HG02623 (cell line): ENCODE data around the gene DLG2.
"Not testable (repeated sequence)": the region's sequence is repeated elsewhere in the genome, so short reads cannot be mapped to it uniquely, and the experiment has no call there.

ENCODE experiments used
- ATAC-seq: cut with Tn5 transposase; IDR thresholded peaks from one replicate; pipeline ENCODE4 v1.9.1; 2021; ENCODE audit warnings: moderate library complexity; ENCODE audit not compliant: unreplicated experiment

Gene DLG2

GRCh38 chr11:85045716-85046115, 581.4 kb downstream of the DLG2 start:
- ATAC-seq, result no peak

GRCh38 chr11:85044911-85045310, 582.2 kb downstream of the DLG2 start:
- no peak for ATAC-seq

- ATAC-seq, result no peak
Observed at GRCh38 chr11:85042361-85042760, 584.8 kb downstream of the DLG2 start.

DNA sequence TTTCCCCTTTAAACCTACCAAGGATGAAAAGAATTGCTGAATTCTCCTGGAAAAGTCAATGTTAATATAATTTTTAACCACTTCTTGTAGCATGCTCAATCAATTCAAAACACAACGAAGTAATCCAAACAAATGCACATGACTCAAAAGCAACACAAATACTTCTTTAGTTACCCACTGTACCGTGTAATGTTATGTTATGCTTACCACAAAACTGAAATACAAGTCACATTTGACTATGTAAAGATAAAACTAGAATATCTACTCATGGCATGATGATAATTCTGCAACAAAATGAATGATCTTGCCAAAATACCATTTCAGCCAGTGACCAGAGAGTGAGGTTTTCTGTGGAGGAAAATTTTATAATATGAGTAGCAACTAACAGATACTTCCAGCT, 587.0 kb downstream of the DLG2 start:
- no peak for ATAC-seq

DNA sequence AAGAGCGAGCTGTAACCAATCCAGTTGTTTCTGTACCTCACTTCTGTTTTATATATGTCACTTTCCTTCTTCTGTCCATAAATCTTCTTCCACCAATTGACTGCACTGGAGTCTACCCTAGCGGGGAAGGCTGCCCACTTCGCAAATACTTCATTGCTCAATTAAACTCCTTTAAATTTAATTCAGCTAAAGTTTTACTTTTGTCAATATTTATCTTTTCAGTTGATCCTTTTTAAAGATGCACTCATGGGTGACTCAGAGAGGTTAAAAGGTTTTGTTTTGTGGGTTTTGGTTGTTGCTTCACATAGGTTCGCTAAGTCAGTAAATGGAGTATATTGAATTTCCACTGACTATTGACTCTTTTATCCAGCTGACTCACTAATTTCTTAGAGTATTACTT, 597.2 kb downstream of the DLG2 start:
- ATAC-seq, result no peak

DNA sequence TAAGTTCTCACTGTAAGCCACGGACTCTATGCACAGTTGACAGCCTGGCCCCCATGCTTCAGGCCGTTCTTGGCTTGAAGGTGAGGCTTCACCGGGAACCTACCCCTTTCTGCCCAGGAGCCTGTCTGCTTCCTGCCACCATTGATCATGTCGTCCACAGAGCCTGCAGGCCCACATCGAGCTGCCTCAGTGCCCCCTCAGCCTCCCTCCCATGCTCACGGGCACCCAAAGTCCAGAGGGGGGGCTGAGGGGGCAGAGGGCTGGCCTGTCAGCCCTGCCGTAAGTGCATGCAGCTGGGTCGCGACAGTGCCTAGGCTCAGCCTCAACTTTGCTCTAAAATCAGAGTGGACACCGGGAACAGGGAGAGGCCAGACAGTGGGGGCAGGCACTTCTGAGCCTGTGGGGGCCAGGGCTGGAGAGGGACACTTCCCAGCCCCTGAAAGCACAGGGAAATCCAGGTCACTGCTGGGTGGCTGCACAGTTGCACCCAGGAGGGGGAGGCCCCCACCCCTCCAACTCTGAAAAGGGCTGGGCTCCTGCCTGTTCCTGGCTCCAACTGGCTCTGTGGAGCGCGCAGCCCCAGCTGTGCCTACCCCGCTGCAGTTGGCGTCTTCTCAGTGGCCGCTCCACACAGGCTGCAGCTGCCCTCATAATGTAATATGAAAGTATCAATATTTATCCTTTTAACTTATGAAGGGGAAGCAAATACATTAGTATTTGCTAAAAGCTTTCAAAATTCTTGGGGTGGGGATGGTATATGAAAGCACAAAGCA, 598.6 kb downstream of the DLG2 start:
- no peak for ATAC-seq

DNA sequence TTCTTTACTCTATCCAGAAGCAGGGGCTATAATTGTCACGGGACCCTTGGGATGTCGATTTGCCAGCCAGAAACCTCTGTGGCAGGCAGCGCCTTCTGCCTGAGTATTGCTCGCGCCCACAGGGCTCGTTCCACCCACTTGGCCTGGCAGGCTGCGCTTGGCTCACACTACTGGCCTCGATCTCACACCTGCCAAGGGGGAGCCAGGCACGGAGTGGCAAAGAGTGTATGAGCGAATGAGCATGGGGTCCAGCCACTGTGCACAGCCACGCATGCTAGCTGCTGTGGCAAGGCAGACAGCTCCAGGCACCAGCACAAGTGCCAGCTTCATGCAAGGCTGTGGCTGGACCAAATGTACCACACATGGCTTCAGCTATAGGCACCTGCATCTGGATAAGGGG, 599.8 kb downstream of the DLG2 start:
- ATAC-seq, result no peak

DNA sequence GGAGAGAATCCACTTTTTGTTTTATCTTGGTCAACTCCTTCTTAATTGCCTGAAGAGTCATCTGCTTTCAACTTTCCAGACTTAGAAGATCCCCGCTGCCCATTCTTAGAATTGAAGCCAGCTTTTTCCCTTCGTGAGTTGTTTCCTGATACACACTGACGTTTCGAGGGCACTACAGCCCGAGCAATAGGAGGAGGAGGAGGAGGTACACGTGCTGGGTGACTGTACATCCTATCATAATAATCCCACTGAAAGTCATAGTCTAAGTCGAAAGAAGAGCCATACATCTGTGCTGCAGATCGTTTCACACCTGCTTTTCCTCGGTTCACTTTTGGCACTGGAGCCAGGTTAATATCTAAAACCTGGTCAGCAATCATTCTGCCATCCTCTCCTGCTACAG, 606.1 kb downstream of the DLG2 start:
- ATAC-seq, result no peak

GRCh38 chr11:84993386-84993785, 633.8 kb downstream of the DLG2 start:
- no peak for ATAC-seq

GRCh38 chr11:84990141-84990540, 637.0 kb downstream of the DLG2 start:
- no peak for ATAC-seq

GRCh38 chr11:84987686-84988187, 639.4 kb downstream of the DLG2 start:
- not testable (repeated sequence) for ATAC-seq

DNA sequence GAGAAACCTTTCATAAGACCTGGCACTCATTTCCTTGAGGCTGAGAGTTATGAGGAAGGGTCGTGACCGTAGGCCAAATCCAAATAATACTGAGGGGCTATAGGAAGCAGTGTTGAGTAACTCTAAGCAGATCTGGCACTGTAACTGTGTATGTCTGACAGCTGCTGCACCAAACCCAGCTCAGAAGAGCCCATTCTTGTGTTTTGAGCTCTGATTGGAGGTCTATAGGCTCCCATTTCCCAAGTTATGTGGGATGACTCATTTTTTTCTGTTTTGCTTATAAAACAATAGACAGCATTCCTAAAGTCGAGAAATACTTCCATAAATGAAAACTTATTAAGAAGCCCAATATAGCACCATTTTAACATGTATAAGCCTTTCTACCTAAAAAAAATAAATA, 645.8 kb downstream of the DLG2 start:
- ATAC-seq, result no peak

- no peak for ATAC-seq
Observed at GRCh38 chr11:84969103-84969502, 658.0 kb downstream of the DLG2 start.

DNA sequence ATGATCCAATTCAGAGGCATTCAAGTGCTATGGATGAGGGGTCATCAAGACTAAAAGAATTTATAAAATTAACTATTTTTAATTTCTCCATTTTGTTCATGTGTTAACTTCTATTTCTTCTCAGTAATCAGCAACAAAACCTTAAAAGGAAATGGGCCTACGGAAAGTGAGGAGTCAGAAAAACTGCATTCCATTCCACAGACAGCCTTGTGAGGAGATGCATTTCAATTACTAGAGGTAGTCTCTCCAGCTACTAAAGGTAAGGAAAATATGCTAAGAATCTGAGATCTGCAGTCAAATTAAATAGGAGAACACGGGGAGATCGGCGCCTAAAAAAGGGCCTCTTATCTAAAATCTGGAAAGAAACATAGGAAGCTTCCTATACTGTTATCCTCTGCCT, 661.7 kb downstream of the DLG2 start:
- no peak for ATAC-seq

GRCh38 chr11:84963240-84963639, 663.9 kb downstream of the DLG2 start:
- no peak for ATAC-seq

- ATAC-seq, result no peak
Observed at GRCh38 chr11:84962018-84962417, 665.1 kb downstream of the DLG2 start.

- no peak for ATAC-seq
Observed at GRCh38 chr11:84958295-84958694, 668.8 kb downstream of the DLG2 start.

DNA sequence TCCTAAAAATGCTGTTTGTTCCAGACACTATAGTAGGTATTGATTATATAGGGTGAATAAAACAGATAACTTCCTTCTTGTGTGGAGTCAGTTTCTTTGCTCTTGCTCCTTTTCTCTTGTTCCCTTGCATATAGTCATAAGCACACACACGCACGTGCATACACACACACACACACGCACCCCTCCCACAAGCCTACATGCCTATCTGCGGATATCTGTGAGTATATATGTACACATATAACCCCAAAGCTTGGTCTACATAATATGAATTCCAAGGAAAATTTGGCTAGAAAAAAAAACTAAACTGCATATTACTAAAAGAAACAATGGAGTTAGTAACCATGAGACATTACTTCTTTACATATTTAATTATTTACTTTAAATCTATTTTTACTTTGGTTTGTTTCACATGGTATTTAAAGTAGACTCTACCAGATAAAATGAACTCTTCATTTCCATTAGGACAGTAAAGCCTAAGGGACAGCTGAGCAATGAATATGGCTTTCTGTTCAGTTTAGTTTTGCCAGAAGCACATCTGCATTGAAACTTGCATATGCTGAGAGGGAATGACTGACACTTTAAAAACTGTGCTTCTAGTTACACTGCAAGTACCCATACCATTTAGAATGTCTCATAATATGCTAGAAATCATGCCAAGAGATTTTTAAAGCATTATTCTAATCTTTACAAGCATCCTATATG, 676.4 kb downstream of the DLG2 start:
- ATAC-seq, result no peak

DNA sequence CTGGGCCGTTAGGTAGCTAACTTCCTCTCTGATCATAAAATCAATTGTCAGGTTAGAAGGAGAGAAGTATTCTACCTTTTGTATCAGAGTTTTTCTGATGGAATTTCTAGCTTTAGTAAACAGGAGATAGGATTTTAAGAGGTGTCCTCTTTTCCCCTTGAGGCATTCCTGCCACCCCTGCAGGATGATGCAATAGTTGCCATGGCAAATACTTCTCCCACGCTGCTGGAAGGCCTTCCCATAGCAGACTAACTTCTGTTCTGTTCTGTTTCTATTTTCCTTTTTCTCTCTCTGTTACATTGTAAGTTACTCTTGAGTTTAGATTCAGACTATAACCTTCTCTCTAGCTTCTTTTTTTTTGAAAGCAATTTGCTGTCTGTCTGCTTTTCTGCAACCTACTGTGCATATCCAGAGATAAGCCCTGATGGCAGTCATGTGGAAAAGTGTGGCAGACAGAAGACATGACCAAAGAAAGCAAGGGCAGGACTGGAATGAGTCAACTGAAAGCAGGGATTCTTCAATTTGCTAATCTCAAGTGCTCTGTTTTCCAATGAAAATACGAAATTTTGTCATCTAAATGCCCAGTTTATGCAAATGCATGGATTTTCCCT, 679.1 kb downstream of the DLG2 start:
- no peak for ATAC-seq

GRCh38 chr11:84947070-84947469, 680.1 kb downstream of the DLG2 start:
- ATAC-seq, result no peak

DNA sequence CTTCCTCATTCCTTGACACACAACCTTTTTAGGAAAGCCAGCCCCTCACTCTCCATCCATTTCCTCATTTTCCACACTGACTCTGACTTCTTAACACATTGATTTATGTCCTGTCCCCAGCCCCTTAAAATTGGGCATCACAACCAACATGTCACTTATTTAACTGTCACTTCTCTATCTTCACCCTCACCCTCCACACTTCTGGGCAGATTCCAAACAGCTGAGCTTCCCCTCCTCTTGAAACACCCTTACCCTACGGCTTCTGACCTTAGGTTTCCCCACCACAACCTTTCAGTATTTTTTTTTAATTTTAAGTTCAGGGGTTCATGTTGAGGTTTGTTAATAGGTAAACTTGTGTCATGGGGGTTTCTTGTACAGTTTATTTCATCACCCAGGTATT, 696.3 kb downstream of the DLG2 start:
- no peak for ATAC-seq

GRCh38 chr11:84929738-84930137, 697.4 kb downstream of the DLG2 start:
- no peak for ATAC-seq
